HepG2 (cell line): ENCODE measurements around the gene CBLC. TPM values are rescaled to one million over a fixed set of nuclear protein-coding genes. Genes with fewer than 3 reads are reported as not detected.

Source experiments
- CREM ChIP-seq, 2 experiments: sonication (generic) in 1 of 2; formaldehyde crosslinking in 1 of 2; IDR thresholded peaks; 2 replicates each; pipeline versions ENCODE4 v1.4.0 to v1.6.1; 2016 to 2020; ENCODE audit warnings: antibody characterized with exemption in 1 of 2, mild to moderate bottlenecking in 1 of 2, missing genetic modification reagents in 1 of 2
- ETV5 ChIP-seq: IDR thresholded peaks from 2 replicates; pipeline ENCODE4 v1.6.1; 2018; ENCODE audit warnings: missing biosample characterization, missing genetic modification reagents, inconsistent platforms, borderline replicate concordance
- GTF3A ChIP-seq: sonication (generic); formaldehyde crosslinking; conservative IDR thresholded peaks from 2 replicates; pipeline ENCODE4 v1.4.0; 2020; ENCODE audit warnings: mild to moderate bottlenecking, missing genetic modification reagents
- HDAC1 ChIP-seq: sonication (generic); formaldehyde crosslinking; IDR thresholded peaks from 2 replicates; pipeline ENCODE4 v1.5.1; 2020; ENCODE audit warnings: mild to moderate bottlenecking, missing genetic modification reagents
- PITX1 ChIP-seq: sonication (generic); formaldehyde crosslinking; IDR thresholded peaks from 2 replicates; pipeline ENCODE4 v1.5.1; 2020; ENCODE audit warnings: mild to moderate bottlenecking, missing genetic modification reagents
- POLR2AphosphoS5 ChIP-seq: IDR thresholded peaks from 2 replicates; pipeline ENCODE4 v1.6.1; 2012; ENCODE audit warnings: low read depth, low read length
- SPEN ChIP-seq: sonication (generic); formaldehyde crosslinking; IDR thresholded peaks from 2 replicates; pipeline ENCODE4 v1.5.1; 2020; ENCODE audit warnings: low read depth, mild to moderate bottlenecking, missing genetic modification reagents
- THYN1 ChIP-seq: sonication (generic); formaldehyde crosslinking; IDR thresholded peaks from 2 replicates; pipeline ENCODE4 v1.8.1; 2023; ENCODE audit warnings: low read depth, mild to moderate bottlenecking, moderate library complexity, missing genetic modification reagents, borderline replicate concordance
- ZMYM3 ChIP-seq: sonication (generic); formaldehyde crosslinking; IDR thresholded peaks from 2 replicates; pipeline ENCODE4 v1.5.1; 2020; ENCODE audit warnings: mild to moderate bottlenecking, missing genetic modification reagents
- ZNF687 ChIP-seq: sonication (generic); formaldehyde crosslinking; IDR thresholded peaks from 2 replicates; pipeline ENCODE4 v1.5.1; 2020; ENCODE audit warnings: mild to moderate bottlenecking, missing genetic modification reagents, moderate library complexity
- ZNF720 ChIP-seq: sonication (generic); formaldehyde crosslinking; IDR thresholded peaks from 2 replicates; pipeline ENCODE4 v1.4.0; 2020; ENCODE audit warnings: missing genetic modification reagents
- ZNF788 ChIP-seq: sonication (generic); formaldehyde crosslinking; IDR thresholded peaks from 2 replicates; pipeline ENCODE4 v1.5.0; 2020; ENCODE audit warnings: mild to moderate bottlenecking, missing genetic modification reagents, borderline replicate concordance
- ZSCAN21 ChIP-seq: sonication (generic); formaldehyde crosslinking; IDR thresholded peaks from 2 replicates; pipeline ENCODE4 v1.8.0; 2022; ENCODE audit warnings: mild to moderate bottlenecking, missing genetic modification reagents, moderate library complexity, borderline replicate concordance
- polyA plus RNA-seq, 8 experiments: library from polyadenylated mRNA; depleted of rRNA in 3 of 8; stranded (reverse) in 7 of 8; unstranded in 1 of 8; fragments of >200 nt; fragmentation: Illumina TruSeq in 4 of 8; extraction: Trizol in 4 of 8; gene quantifications; 2 replicates each; pipeline versions ENCODE4 v1.2.1 to v1.2.3, GENCODE V29; 2011 to 2016; ENCODE audit warnings: low read depth in 4 of 8, missing spikeins in 1 of 8, mixed read lengths in 1 of 8; ENCODE audit not compliant: insufficient read depth in 1 of 8
- total RNA-seq, 5 experiments: library from RNA; depleted of rRNA; stranded (reverse); fragments of >200 nt; fragmentation: Illumina TruSeq; extraction: Trizol; gene quantifications; 2 replicates each; pipeline ENCODE4 v1.2.3, GENCODE V29; 2016; ENCODE audit warnings: low read depth in 1 of 5
- TF ChIP-seq, protein P1 (sequence below), 2 experiments: sonication (generic) in 1 of 2; formaldehyde crosslinking in 1 of 2; IDR thresholded peaks; 2 replicates each; pipeline versions ENCODE4 v1.6.1 to v1.9.0; 2014 to 2022; ENCODE audit warnings: antibody characterized with exemption in 1 of 2, borderline replicate concordance in 1 of 2, inconsistent platforms in 1 of 2, low read depth in 1 of 2, missing genetic modification reagents in 1 of 2
- TF ChIP-seq, protein P2 (sequence below): sonication (generic); formaldehyde crosslinking; IDR thresholded peaks from 2 replicates; pipeline ENCODE4 v1.5.0; 2020; ENCODE audit warnings: mild to moderate bottlenecking, missing genetic modification reagents

Gene CBLC
- total and polyA plus RNA-seq, 2 of the 13 experiments (the other 11 are each of a cell fraction or from before 2014, with no cell fraction given), result 1.8 to 2.6 TPM

DNA sequence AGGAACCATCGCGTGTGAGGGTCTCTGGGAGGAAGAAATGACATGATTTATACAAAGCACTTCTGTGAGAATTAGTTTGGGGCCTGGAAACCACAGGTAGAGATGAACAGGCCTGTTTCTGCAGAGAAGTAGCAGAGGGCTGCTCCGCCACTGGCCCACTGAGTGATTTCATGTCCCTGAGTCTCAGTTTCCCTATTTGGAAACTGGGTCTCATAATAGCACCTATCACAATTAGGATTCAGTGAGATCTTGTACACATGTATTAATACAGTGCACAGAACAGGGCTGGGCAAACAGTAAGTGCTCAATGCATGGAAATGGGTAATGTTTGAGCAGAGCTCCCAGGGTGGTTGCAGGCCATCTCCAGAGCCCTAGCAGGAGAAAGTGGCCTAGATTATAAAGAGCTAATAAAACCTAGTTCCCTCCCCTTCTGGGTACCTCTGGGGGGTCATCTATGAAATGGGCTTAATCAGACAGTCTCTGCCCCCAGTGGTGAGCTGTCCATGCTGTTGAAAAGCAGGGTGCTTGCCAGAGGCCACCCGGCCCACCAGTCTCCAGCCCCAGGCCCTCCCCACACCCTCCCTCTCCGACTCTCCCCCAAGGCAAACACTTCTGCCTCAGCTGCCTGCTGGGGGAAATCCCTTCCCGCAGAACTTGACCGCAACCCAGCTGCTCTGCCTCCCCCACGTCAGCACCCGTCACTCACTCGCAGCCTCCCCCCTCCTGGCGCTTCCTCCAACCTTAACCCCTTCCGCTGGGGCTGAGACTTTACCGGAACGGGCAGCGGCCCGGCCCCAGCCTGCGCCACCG is 24.7 kb upstream of the CBLC start (continued):
- TF ChIP-seq CREM (IDR thresholded peaks at IDR 0.05) (peak; percentile 46; the same call in 1 of the 2 replicates), CREM (CRISPR knock-in tag; IDR thresholded peaks at IDR 0.05) (no peak), PITX1 (CRISPR knock-in tag) (peak; percentile 24; the same call in 1 of the 2 replicates), HDAC1 (CRISPR knock-in tag) (peak; percentile 62), POLR2AphosphoS5 (no peak), ZNF687 (CRISPR knock-in tag) (peak; percentile 63), ZSCAN21 (CRISPR knock-in tag) (peak; percentile 54; the same call in 1 of the 2 replicates), ZMYM3 (CRISPR knock-in tag) (peak; percentile 33; the same call in 1 of the 2 replicates), GTF3A (CRISPR knock-in tag) (no peak), ETV5 (CRISPR knock-in tag) (peak; percentile 32; the same call in 1 of the 2 replicates), ZNF788 (CRISPR knock-in tag) (peak; percentile 23; the same call in 1 of the 2 replicates), THYN1 (CRISPR knock-in tag) (no peak), SPEN (CRISPR knock-in tag) (peak; percentile 42; the same call in 1 of the 2 replicates), ZNF720 (CRISPR knock-in tag) (no peak)
- TF ChIP-seq, protein P1, sequence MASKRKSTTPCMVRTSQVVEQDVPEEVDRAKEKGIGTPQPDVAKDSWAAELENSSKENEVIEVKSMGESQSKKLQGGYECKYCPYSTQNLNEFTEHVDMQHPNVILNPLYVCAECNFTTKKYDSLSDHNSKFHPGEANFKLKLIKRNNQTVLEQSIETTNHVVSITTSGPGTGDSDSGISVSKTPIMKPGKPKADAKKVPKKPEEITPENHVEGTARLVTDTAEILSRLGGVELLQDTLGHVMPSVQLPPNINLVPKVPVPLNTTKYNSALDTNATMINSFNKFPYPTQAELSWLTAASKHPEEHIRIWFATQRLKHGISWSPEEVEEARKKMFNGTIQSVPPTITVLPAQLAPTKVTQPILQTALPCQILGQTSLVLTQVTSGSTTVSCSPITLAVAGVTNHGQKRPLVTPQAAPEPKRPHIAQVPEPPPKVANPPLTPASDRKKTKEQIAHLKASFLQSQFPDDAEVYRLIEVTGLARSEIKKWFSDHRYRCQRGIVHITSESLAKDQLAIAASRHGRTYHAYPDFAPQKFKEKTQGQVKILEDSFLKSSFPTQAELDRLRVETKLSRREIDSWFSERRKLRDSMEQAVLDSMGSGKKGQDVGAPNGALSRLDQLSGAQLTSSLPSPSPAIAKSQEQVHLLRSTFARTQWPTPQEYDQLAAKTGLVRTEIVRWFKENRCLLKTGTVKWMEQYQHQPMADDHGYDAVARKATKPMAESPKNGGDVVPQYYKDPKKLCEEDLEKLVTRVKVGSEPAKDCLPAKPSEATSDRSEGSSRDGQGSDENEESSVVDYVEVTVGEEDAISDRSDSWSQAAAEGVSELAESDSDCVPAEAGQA (IDR thresholded peaks at IDR 0.05; ENCODE audit: low read depth), result 0 out of 2 replicates have a peak, but pooled peaks have one; percentile 42
- TF ChIP-seq, protein P1 (CRISPR knock-in tag; IDR thresholded peaks at IDR 0.05; ENCODE audit: borderline replicate concordance), result no peak
- TF ChIP-seq, protein P2, sequence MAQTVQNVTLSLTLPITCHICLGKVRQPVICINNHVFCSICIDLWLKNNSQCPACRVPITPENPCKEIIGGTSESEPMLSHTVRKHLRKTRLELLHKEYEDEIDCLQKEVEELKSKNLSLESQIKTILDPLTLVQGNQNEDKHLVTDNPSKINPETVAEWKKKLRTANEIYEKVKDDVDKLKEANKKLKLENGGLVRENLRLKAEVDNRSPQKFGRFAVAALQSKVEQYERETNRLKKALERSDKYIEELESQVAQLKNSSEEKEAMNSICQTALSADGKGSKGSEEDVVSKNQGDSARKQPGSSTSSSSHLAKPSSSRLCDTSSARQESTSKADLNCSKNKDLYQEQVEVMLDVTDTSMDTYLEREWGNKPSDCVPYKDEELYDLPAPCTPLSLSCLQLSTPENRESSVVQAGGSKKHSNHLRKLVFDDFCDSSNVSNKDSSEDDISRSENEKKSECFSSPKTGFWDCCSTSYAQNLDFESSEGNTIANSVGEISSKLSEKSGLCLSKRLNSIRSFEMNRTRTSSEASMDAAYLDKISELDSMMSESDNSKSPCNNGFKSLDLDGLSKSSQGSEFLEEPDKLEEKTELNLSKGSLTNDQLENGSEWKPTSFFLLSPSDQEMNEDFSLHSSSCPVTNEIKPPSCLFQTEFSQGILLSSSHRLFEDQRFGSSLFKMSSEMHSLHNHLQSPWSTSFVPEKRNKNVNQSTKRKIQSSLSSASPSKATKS (CRISPR knock-in tag), result no peak
